SK-N-SH (cell line): ENCODE results near the gene AFAP1L2. TPM values are rescaled to one million over a fixed set of nuclear protein-coding genes. Genes with fewer than 3 reads are reported as not detected.

ENCODE experiments used
- CTCF ChIA-PET: fragments of 300-600, 350-600 bp; formaldehyde crosslinking; extraction: SDS; loops from one replicate; lab custom pipeline; 2021; lab: Yijun Ruan, JAX
- POLR2A ChIA-PET: fragments of 350-600 bp; sonication (Branson Sonifier 250); formaldehyde crosslinking; extraction: SDS; loops from one replicate; lab custom pipeline; 2020; ENCODE audit warnings: antibody characterized with exemption, inconsistent platforms; lab: Yijun Ruan, JAX
- DNase-seq: peaks from one replicate; pipeline ENCODE4 v3.0.0; 2012
- H2AFZ ChIP-seq: fragments of 200-600 bp; sonication (generic); 2 replicates; pipeline ENCODE4 v1.8.1; 2016; ENCODE audit warnings: antibody characterized with exemption, mild to moderate bottlenecking, low read depth
- H3F3A ChIP-seq: fragments of 200-600 bp; sonication (generic); replicated peaks from 2 replicates; pipeline ENCODE3; 2016; ENCODE audit warnings: antibody characterized with exemption, mild to moderate bottlenecking; ENCODE audit not compliant: insufficient read depth
- H3K27ac ChIP-seq, 2 experiments: fragments of 200-500 bp in 1 of 2; fragments of 200-600 bp in 1 of 2; sonication (Bioruptor generic) in 1 of 2; sonication (generic), shearing (Covaris generic) in 1 of 2; 2 replicates each; pipeline versions ENCODE4 v1.5.1 to v1.6.1; 2014 to 2016; ENCODE audit warnings: low read depth in 2 of 2, inconsistent platforms in 1 of 2, low read length in 1 of 2, mild to moderate bottlenecking in 1 of 2, mixed read lengths in 1 of 2
- H3K27me3 ChIP-seq: fragments of 200-600 bp; sonication (generic), shearing (Covaris generic); 2 replicates; pipeline ENCODE4 v1.6.1; 2016; ENCODE audit warnings: mixed run types; ENCODE audit not compliant: insufficient read depth
- H3K36me3 ChIP-seq, 2 experiments: fragments of 200-500 bp in 1 of 2; fragments of 200-600 bp in 1 of 2; sonication (Bioruptor generic) in 1 of 2; sonication (generic) in 1 of 2; replicated peaks in 1 of 2; 2 replicates each; pipeline versions ENCODE3 to v1.5.1; 2014 to 2016; ENCODE audit warnings: low read length in 1 of 2, mild to moderate bottlenecking in 1 of 2; ENCODE audit not compliant: insufficient read depth in 2 of 2, control insufficient read depth in 1 of 2
- H3K4me1 ChIP-seq, 2 experiments: fragments of 200-500 bp in 1 of 2; fragments of 200-600 bp in 1 of 2; sonication (Bioruptor generic) in 1 of 2; sonication (generic), shearing (Covaris generic) in 1 of 2; 2 replicates each; pipeline versions ENCODE4 v1.5.1 to v1.6.1; 2014 to 2016; ENCODE audit warnings: low read depth in 1 of 2, low read length in 1 of 2, mixed run types in 1 of 2; ENCODE audit not compliant: insufficient read depth in 2 of 2, control insufficient read depth in 1 of 2
- H3K4me2 ChIP-seq: fragments of 200-600 bp; sonication (generic), shearing (Covaris generic); 2 replicates; pipeline ENCODE4 v1.6.1; 2017; ENCODE audit warnings: mixed run types
- H3K4me3 ChIP-seq, 2 experiments: fragments of 200-500 bp in 1 of 2; fragments of 200-600 bp in 1 of 2; sonication (Bioruptor generic) in 1 of 2; sonication (generic), shearing (Covaris generic) in 1 of 2; 2 replicates each; pipeline versions ENCODE4 v1.5.1 to v1.8.1; 2014 to 2016; ENCODE audit warnings: low read depth in 2 of 2, inconsistent platforms in 1 of 2, low read length in 1 of 2, mild to moderate bottlenecking in 1 of 2, mixed read lengths in 1 of 2, moderate library complexity in 1 of 2
- H3K79me2 ChIP-seq: fragments of 200-600 bp; sonication (generic); 2 replicates; pipeline ENCODE4 v1.8.1; 2017; ENCODE audit warnings: mild to moderate bottlenecking; ENCODE audit not compliant: insufficient read depth
- H3K9ac ChIP-seq: fragments of 200-600 bp; sonication (generic); 2 replicates; pipeline ENCODE4 v1.6.1; 2017; ENCODE audit warnings: mixed run types
- H3K9me2 ChIP-seq: fragments of 200-600 bp; sonication (generic); 2 replicates; pipeline ENCODE4 v1.6.1; 2017; ENCODE audit warnings: mixed run types
- H3K9me3 ChIP-seq: fragments of 200-600 bp; sonication (generic); 2 replicates; pipeline ENCODE4 v1.6.1; 2017; ENCODE audit warnings: mixed run types, mild to moderate bottlenecking, moderate library complexity
- H4K20me1 ChIP-seq: fragments of 200-600 bp; sonication (generic); 2 replicates; pipeline ENCODE4 v1.6.1; 2017; ENCODE audit warnings: mild to moderate bottlenecking, mixed run types; ENCODE audit not compliant: insufficient read depth
- CHD2 ChIP-seq: fragments of 150-350 bp; IDR thresholded peaks from 2 replicates; pipeline ENCODE4 v1.6.1; 2018; ENCODE audit warnings: low read length; ENCODE audit not compliant: partially characterized antibody
- ELF1 ChIP-seq: IDR thresholded peaks from 2 replicates; pipeline ENCODE4 v1.4.0; 2012
- FOXM1 ChIP-seq: IDR thresholded peaks from 2 replicates; pipeline ENCODE4 v1.4.0; 2012; ENCODE audit warnings: low read depth, mild to moderate bottlenecking
- JUND ChIP-seq: IDR thresholded peaks from 2 replicates; pipeline ENCODE4 v1.4.0; 2012
- NFIC ChIP-seq: IDR thresholded peaks from 2 replicates; pipeline ENCODE4 v1.4.0; 2012; ENCODE audit warnings: borderline replicate concordance
- NRF1 ChIP-seq: IDR thresholded peaks from 2 replicates; pipeline ENCODE4 v1.6.1; 2012; ENCODE audit warnings: low read depth, mild to moderate bottlenecking, low read length
- RCOR1 ChIP-seq: fragments of 150-350 bp; IDR thresholded peaks from 2 replicates; pipeline ENCODE4 v1.6.1; 2017; ENCODE audit warnings: antibody characterized with exemption, low read length
- RXRA ChIP-seq: IDR thresholded peaks from 2 replicates; pipeline ENCODE4 v1.4.0; 2012; ENCODE audit warnings: low read depth, mild to moderate bottlenecking, borderline replicate concordance
- TAF1 ChIP-seq: IDR thresholded peaks from 2 replicates; pipeline ENCODE4 v1.6.1; 2012; ENCODE audit warnings: low read depth, mild to moderate bottlenecking, low read length, moderate library complexity, borderline replicate concordance
- TEAD4 ChIP-seq: IDR thresholded peaks from 2 replicates; pipeline ENCODE4 v1.4.0; 2012; ENCODE audit warnings: mild to moderate bottlenecking, borderline replicate concordance; ENCODE audit not compliant: insufficient read depth
- YY1 ChIP-seq: IDR thresholded peaks from 2 replicates; pipeline ENCODE4 v1.4.0; 2012; ENCODE audit warnings: low read depth, mild to moderate bottlenecking
- WGBS: methylation state at CpG from one replicate; pipeline ENCODE4 v1.1.6; 2017; ENCODE audit warnings: low lambda C conversion rate; 5-methylcytosine and 5-hydroxymethylcytosine counted together
- polyA plus RNA-seq, 3 experiments: library from polyadenylated mRNA; depleted of rRNA; stranded (reverse); fragments of >200 nt; gene quantifications; 2 replicates each; pipeline ENCODE4 v1.2.3, GENCODE V29; 2012
- TF ChIP-seq, protein P1 (sequence below): fragments of 200-600 bp; sonication (generic); IDR thresholded peaks from 2 replicates; pipeline ENCODE4 v1.6.1; 2017; ENCODE audit warnings: antibody characterized with exemption, mild to moderate bottlenecking, moderate library complexity
- TF ChIP-seq, protein P2 (sequence below): IDR thresholded peaks from 2 replicates; pipeline ENCODE4 v1.4.0; 2012; ENCODE audit warnings: low read depth, borderline replicate concordance
- TF ChIP-seq, protein P3 (sequence below): IDR thresholded peaks from 2 replicates; pipeline ENCODE4 v1.6.1; 2012; ENCODE audit warnings: mild to moderate bottlenecking, low read depth, low read length, moderate library complexity
- TF ChIP-seq, protein P4 (sequence below): fragments of 150-350 bp; IDR thresholded peaks from 2 replicates; pipeline ENCODE4 v1.6.1; 2017; ENCODE audit warnings: antibody characterized with exemption, low read length, low read depth, borderline replicate concordance

AFAP1L2 gene
- polyA plus RNA-seq, 1 of the 3 experiments (the other 2 are of a cell fraction), result 0.54 TPM

DNA sequence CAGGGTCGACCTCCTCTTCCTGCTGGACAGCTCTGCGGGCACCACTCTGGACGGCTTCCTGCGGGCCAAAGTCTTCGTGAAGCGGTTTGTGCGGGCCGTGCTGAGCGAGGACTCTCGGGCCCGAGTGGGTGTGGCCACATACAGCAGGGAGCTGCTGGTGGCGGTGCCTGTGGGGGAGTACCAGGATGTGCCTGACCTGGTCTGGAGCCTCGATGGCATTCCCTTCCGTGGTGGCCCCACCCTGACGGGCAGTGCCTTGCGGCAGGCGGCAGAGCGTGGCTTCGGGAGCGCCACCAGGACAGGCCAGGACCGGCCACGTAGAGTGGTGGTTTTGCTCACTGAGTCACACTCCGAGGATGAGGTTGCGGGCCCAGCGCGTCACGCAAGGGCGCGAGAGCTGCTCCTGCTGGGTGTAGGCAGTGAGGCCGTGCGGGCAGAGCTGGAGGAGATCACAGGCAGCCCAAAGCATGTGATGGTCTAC, 118.3 kb downstream of the AFAP1L2 start:
- Histone ChIP-seq H3K27ac (no peak overlapping the region), H3K4me3 (no peak overlapping the region), H3K4me1 (peaks cover 0 to 7% of the 10 kb centered on the region in 2 experiments; a peak in 1 of 4 replicates), H3K4me2 (no peak overlapping the region), H3F3A (no peaks in the 10 kb centered on the region), H3K27me3 (no peaks in the 10 kb centered on the region), H2AFZ (no peak overlapping the region), H3K9me2 (no peaks in the 10 kb centered on the region), H3K9ac (no peak overlapping the region), H3K9me3 (no peaks in the 10 kb centered on the region), H3K79me2 (no peaks in the 10 kb centered on the region), H3K36me3 (no peaks in the 10 kb centered on the region), H4K20me1 (no peaks in the 10 kb centered on the region)
- TF ChIP-seq RXRA (no peak), FOXM1 (no peak), NFIC (no peak), JUND (no peak), ELF1 (no peak), YY1 (no peak), TAF1 (no peak), CHD2 (no peak), NRF1 (no peak)
- TF ChIP-seq, protein P1, sequence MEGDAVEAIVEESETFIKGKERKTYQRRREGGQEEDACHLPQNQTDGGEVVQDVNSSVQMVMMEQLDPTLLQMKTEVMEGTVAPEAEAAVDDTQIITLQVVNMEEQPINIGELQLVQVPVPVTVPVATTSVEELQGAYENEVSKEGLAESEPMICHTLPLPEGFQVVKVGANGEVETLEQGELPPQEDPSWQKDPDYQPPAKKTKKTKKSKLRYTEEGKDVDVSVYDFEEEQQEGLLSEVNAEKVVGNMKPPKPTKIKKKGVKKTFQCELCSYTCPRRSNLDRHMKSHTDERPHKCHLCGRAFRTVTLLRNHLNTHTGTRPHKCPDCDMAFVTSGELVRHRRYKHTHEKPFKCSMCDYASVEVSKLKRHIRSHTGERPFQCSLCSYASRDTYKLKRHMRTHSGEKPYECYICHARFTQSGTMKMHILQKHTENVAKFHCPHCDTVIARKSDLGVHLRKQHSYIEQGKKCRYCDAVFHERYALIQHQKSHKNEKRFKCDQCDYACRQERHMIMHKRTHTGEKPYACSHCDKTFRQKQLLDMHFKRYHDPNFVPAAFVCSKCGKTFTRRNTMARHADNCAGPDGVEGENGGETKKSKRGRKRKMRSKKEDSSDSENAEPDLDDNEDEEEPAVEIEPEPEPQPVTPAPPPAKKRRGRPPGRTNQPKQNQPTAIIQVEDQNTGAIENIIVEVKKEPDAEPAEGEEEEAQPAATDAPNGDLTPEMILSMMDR, result no peak
- TF ChIP-seq, protein P2, sequence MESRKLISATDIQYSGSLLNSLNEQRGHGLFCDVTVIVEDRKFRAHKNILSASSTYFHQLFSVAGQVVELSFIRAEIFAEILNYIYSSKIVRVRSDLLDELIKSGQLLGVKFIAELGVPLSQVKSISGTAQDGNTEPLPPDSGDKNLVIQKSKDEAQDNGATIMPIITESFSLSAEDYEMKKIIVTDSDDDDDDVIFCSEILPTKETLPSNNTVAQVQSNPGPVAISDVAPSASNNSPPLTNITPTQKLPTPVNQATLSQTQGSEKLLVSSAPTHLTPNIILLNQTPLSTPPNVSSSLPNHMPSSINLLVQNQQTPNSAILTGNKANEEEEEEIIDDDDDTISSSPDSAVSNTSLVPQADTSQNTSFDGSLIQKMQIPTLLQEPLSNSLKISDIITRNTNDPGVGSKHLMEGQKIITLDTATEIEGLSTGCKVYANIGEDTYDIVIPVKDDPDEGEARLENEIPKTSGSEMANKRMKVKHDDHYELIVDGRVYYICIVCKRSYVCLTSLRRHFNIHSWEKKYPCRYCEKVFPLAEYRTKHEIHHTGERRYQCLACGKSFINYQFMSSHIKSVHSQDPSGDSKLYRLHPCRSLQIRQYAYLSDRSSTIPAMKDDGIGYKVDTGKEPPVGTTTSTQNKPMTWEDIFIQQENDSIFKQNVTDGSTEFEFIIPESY, result no peak
- CTCF ChIA-PET, result interaction anchor here (5.2 kb wide), 1 partner anchor 18 kb away, joined by 37 read pairs; no protein-coding TSS in a partner anchor
- WGBS, result 88% methylated on average over 18 of the region's 31 CpGs
- POLR2A ChIA-PET, result no interaction called here
- DNase-seq, result no peak

DNA sequence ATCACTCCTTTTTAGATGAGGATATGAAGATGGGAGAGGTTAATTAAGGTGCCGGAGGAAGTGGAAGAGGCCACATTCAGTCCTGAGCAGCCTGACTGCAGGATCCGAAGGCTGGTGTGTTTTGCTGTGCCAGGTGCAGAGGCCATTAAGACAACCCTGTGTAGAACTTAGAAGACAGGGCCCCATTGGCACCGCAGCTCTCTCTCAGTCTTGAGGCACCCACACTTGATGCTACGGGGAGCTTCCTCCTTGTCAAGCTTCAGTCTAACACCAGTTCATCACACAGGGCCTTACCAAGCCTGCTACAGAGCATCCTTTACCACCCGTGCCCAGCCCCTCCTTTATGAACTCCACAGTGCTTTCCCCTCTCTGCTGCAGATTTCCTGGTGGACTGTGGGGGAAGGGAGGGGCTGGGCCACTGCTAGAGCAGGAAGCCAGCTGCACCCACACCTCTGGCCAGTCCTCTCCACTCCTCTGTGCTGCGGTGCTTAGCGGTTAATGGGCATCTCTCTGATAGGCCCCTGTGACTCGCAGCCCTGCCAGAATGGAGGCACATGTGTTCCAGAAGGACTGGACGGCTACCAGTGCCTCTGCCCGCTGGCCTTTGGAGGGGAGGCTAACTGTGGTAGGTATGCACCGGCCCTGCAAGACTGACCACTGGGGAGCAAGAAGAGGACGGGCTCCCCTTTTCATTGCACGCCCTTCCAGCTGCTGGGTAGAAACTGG, 119.8 kb downstream of the AFAP1L2 start:
- TF ChIP-seq FOXM1 (no peak), TEAD4 (no peak), RCOR1 (no peak)
- TF ChIP-seq, protein P3, sequence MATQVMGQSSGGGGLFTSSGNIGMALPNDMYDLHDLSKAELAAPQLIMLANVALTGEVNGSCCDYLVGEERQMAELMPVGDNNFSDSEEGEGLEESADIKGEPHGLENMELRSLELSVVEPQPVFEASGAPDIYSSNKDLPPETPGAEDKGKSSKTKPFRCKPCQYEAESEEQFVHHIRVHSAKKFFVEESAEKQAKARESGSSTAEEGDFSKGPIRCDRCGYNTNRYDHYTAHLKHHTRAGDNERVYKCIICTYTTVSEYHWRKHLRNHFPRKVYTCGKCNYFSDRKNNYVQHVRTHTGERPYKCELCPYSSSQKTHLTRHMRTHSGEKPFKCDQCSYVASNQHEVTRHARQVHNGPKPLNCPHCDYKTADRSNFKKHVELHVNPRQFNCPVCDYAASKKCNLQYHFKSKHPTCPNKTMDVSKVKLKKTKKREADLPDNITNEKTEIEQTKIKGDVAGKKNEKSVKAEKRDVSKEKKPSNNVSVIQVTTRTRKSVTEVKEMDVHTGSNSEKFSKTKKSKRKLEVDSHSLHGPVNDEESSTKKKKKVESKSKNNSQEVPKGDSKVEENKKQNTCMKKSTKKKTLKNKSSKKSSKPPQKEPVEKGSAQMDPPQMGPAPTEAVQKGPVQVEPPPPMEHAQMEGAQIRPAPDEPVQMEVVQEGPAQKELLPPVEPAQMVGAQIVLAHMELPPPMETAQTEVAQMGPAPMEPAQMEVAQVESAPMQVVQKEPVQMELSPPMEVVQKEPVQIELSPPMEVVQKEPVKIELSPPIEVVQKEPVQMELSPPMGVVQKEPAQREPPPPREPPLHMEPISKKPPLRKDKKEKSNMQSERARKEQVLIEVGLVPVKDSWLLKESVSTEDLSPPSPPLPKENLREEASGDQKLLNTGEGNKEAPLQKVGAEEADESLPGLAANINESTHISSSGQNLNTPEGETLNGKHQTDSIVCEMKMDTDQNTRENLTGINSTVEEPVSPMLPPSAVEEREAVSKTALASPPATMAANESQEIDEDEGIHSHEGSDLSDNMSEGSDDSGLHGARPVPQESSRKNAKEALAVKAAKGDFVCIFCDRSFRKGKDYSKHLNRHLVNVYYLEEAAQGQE, result no peak
- TF ChIP-seq, protein P4, sequence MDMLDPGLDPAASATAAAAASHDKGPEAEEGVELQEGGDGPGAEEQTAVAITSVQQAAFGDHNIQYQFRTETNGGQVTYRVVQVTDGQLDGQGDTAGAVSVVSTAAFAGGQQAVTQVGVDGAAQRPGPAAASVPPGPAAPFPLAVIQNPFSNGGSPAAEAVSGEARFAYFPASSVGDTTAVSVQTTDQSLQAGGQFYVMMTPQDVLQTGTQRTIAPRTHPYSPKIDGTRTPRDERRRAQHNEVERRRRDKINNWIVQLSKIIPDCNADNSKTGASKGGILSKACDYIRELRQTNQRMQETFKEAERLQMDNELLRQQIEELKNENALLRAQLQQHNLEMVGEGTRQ, result no peak
- no peak overlapping the region for H3K4me2 ChIP-seq
- H3K9ac ChIP-seq, result no peak overlapping the region
- H3K9me3 ChIP-seq, result no peaks in the 10 kb centered on the region
- H3K27me3 ChIP-seq, result no peaks in the 10 kb centered on the region; the same call in 1 of the 2 replicates
- POLR2A ChIA-PET, result no interaction called here
- 82% methylated on average over 5 of the region's 13 CpGs for WGBS
- H2AFZ ChIP-seq, result no peak overlapping the region
- no peaks in the 10 kb centered on the region for H3K36me3 ChIP-seq
- H3F3A ChIP-seq, result no peaks in the 10 kb centered on the region
- CTCF ChIA-PET, result interaction anchor here (4.8 kb wide), 1 partner anchor 20 kb away, joined by 23 read pairs; no protein-coding TSS in a partner anchor
- no peak for DNase-seq
- no peaks in the 10 kb centered on the region for H3K79me2 ChIP-seq
- H3K4me1 ChIP-seq, result peaks cover 0 to 7% of the 10 kb centered on the region in 2 experiments; a peak in 1 of 4 replicates
- H3K9me2 ChIP-seq, result no peaks in the 10 kb centered on the region
- H3K27ac ChIP-seq, result no peak overlapping the region
- H4K20me1 ChIP-seq, result no peaks in the 10 kb centered on the region
- no peak overlapping the region for H3K4me3 ChIP-seq
